Esophagus muscularis mucosa (tissue), 4 donors: ENCODE results near the gene SRPRB. TPM values are rescaled to one million over a fixed set of nuclear protein-coding genes. Genes with fewer than 3 reads are reported as not detected.

Source experiments
- DNase-seq: peaks from one replicate; pipeline ENCODE4 v3.0.0-alpha.2; 2017; ENCODE audit errors: extremely low spot score
- H3K27ac ChIP-seq, 4 donors: fragments of 200-600 bp; sonication (generic); replicated peaks in 1 of 4; 1 replicate in 3 of 4; 2 replicates in 1 of 4; pipeline ENCODE4 v1.5.1; 2016 to 2019; ENCODE audit warnings: mild to moderate bottlenecking in 1 of 4
- H3K27me3 ChIP-seq, 4 donors: fragments of 200-600 bp; sonication (generic); one replicate each; pipeline versions ENCODE4 v1.5.1 to v1.6.0; 2016 to 2019
- H3K36me3 ChIP-seq, 4 donors: fragments of 200-600 bp; sonication (generic); one replicate each; pipeline ENCODE4 v1.5.1; 2016 to 2019
- H3K4me1 ChIP-seq, 4 donors: fragments of 200-600 bp; sonication (generic); one replicate each; pipeline ENCODE4 v1.5.1; 2016 to 2019
- H3K4me3 ChIP-seq, 4 donors: fragments of 200-600 bp; sonication (generic); 1 replicate in 2 of 4; 2 replicates in 2 of 4; pipeline ENCODE4 v1.5.1; 2016 to 2019; ENCODE audit warnings: mild to moderate bottlenecking in 4 of 4, moderate library complexity in 1 of 4
- H3K9me3 ChIP-seq, 4 donors: fragments of 200-600 bp; sonication (generic); 1 replicate in 3 of 4; 2 replicates in 1 of 4; pipeline ENCODE4 v1.5.1; 2016 to 2019
- CTCF ChIP-seq, 3 experiments: fragments of 200-600 bp in 2 of 3; fragments of 450-650 bp in 1 of 3; sonication (generic) in 2 of 3; IDR thresholded peaks; one replicate each; pipeline ENCODE4 v1.5.1; 2017 to 2019; ENCODE audit warnings: antibody characterized with exemption in 3 of 3, mild to moderate bottlenecking in 2 of 3, moderate library complexity in 1 of 3
- EP300 ChIP-seq: sonication (generic); formaldehyde crosslinking; IDR thresholded peaks from one replicate; pipeline ENCODE4 v1.6.1; 2017; ENCODE audit warnings: antibody characterized with exemption
- POLR2A ChIP-seq: fragments of 450-650 bp; IDR thresholded peaks from one replicate; pipeline ENCODE4 v1.6.1; 2017; ENCODE audit warnings: antibody characterized with exemption, moderate library complexity, mild to moderate bottlenecking, low read depth
- POLR2AphosphoS5 ChIP-seq, 2 donors: sonication (generic); formaldehyde crosslinking; IDR thresholded peaks; one replicate each; pipeline ENCODE4 v1.6.1; 2017; ENCODE audit warnings: antibody characterized with exemption in 2 of 2
- WGBS: methylation state at CpG from one replicate; pipeline ENCODE4 v1.1.5; 2018; 5-methylcytosine and 5-hydroxymethylcytosine counted together
- intact Hi-C: fragments of 100-400 bp; cut with DNase I; formaldehyde crosslinking; loops from one replicate; pipeline ENCODE4 v1.15.1; 2023
- total RNA-seq, 4 donors: library from RNA; depleted of rRNA; stranded (reverse); fragments of >200 nt; gene quantifications; one replicate each; pipeline versions ENCODE4 v1.1.0 to v1.2.1, GENCODE V29; 2016

The SRPRB gene
- total RNA-seq, 4 donors from 2014 or later, result 11.2 to 28.2 (median 18.5) TPM

GRCh38 chr3:133842158-133842557 is 36.5 kb downstream of the SRPRB start:
- 91% methylated on average over 3 of the region's 4 CpGs for WGBS
- H3K4me1 ChIP-seq, result no peaks in the 10 kb centered on the region
- DNase-seq, result no peak
- H3K4me3 ChIP-seq, result no peak overlapping the region
- TF ChIP-seq CTCF (IDR thresholded peaks at IDR 0.05), result no peak
- no peak for TF ChIP-seq POLR2A
- no peak for TF ChIP-seq POLR2AphosphoS5 (IDR thresholded peaks at IDR 0.05)
- no peak for TF ChIP-seq EP300
- intact Hi-C loops, result no loop called here
- H3K27ac ChIP-seq, result no peak overlapping the region
- H3K36me3 ChIP-seq, result peaks cover 0 to 43% (median 33%) of the 10 kb centered on the region in 4 donors
- H3K27me3 ChIP-seq, result no peaks in the 10 kb centered on the region
- H3K9me3 ChIP-seq, result no peaks in the 10 kb centered on the region

DNA sequence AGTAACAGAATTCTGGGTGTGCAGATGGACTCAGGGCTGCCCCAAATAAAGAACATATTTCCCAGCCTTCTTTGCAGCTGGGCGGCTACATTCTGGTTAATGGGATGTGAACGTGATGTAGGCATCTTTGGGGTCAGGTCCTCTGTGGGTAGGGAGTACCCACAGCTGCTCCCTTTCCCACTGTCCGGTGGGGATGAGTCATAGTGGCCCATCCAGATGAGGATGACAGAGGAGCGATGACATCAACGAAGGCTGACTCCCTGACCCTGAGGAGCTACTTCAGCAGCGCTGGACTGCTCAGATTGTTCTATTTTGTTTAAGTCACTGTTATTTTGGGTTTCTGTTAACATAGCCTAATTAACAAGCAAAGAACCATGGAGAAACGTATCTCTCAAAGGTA is 38.0 kb downstream of the SRPRB start:
- peaks cover 0 to 28% (median 18%) of the 10 kb centered on the region in 4 donors for H3K36me3 ChIP-seq
- H3K4me3 ChIP-seq, result no peak overlapping the region
- no peaks in the 10 kb centered on the region for H3K4me1 ChIP-seq
- TF ChIP-seq CTCF (IDR thresholded peaks at IDR 0.05) (no peak), POLR2A (no peak), POLR2AphosphoS5 (IDR thresholded peaks at IDR 0.05) (no peak), EP300 (no peak)
- no peaks in the 10 kb centered on the region for H3K9me3 ChIP-seq
- 89% methylated on average over 7 of the region's 7 CpGs for WGBS
- intact Hi-C loops, result no loop called here
- no peaks in the 10 kb centered on the region for H3K27me3 ChIP-seq
- H3K27ac ChIP-seq, result no peak overlapping the region
- no peak for DNase-seq

DNA sequence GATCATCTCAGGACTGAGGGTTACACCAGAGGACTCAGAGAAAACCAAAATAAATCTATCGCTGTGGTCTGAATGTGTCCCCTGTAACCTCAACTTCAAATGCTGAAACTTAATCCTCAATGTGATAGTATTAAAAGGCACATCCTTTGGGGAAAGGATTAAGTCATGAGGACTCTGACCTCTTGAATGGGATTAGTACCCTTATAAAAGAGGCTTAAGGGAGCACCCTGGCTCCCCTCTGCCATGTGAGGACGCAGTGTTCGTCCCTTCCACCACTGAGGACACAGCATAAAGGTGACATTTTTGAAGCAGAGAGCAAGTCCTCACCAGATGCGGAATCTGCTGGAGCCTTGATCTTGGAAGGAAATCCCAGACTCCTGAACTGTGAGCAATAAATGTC is 39.5 kb downstream of the SRPRB start:
- intact Hi-C loops, result no loop called here
- Histone ChIP-seq H3K36me3 (peaks cover 0 to 14% (median 8%) of the 10 kb centered on the region in 4 donors), H3K4me1 (no peaks in the 10 kb centered on the region), H3K4me3 (no peak overlapping the region), H3K9me3 (no peaks in the 10 kb centered on the region), H3K27ac (no peak overlapping the region), H3K27me3 (no peaks in the 10 kb centered on the region)
- TF ChIP-seq EP300 (no peak), CTCF (IDR thresholded peaks at IDR 0.05) (no peak), POLR2AphosphoS5 (IDR thresholded peaks at IDR 0.05) (no peak), POLR2A (no peak)
- no peak for DNase-seq
- WGBS, result 96% methylated on average over 4 of the region's 4 CpGs

- H3K4me3 ChIP-seq, result no peak overlapping the region
- no peaks in the 10 kb centered on the region for H3K9me3 ChIP-seq
- no peak overlapping the region for H3K27ac ChIP-seq
- H3K27me3 ChIP-seq, result no peaks in the 10 kb centered on the region
- H3K36me3 ChIP-seq, result no peaks in the 10 kb centered on the region
- TF ChIP-seq EP300 (no peak), CTCF (IDR thresholded peaks at IDR 0.05) (no peak), POLR2A (no peak), POLR2AphosphoS5 (IDR thresholded peaks at IDR 0.05) (no peak)
- intact Hi-C loops, result no loop called here
- DNase-seq, result no peak
- peaks cover 0 to 11% (median 0%) of the 10 kb centered on the region in 4 donors for H3K4me1 ChIP-seq
Measured at GRCh38 chr3:133849346-133849745, 43.7 kb downstream of the SRPRB start.

DNA sequence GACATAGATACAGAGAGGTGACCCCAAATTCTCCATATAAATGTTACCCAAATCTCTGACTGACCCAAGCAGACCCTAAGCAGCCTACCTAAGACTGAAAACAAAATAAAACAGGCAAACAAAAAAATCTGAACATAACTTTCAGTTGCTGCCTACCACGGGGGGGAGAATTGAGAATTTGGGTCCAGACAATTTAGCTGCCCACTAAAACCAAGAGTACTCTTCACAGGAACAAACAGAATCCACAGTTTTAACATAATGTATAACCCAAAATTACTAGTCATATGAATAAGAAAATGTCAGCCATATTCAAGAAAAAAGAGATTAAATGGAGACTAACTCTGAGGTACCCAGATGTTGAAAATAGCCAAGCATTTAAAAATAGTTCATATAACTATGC is 44.4 kb downstream of the SRPRB start:
- H3K36me3 ChIP-seq, result no peaks in the 10 kb centered on the region
- no peaks in the 10 kb centered on the region for H3K9me3 ChIP-seq
- no peak for DNase-seq
- no peak overlapping the region for H3K27ac ChIP-seq
- WGBS, result 94% methylated on average over 1 of the region's 1 CpG
- intact Hi-C loops, result no loop called here
- peaks cover 0 to 16% (median 0%) of the 10 kb centered on the region in 4 donors for H3K4me1 ChIP-seq
- TF ChIP-seq POLR2AphosphoS5 (IDR thresholded peaks at IDR 0.05), result no peak
- no peak for TF ChIP-seq EP300
- no peak for TF ChIP-seq POLR2A
- no peak for TF ChIP-seq CTCF (IDR thresholded peaks at IDR 0.05)
- no peaks in the 10 kb centered on the region for H3K27me3 ChIP-seq
- H3K4me3 ChIP-seq, result no peak overlapping the region
